ENCODE measurements around the gene RTN1. TPM values are rescaled to one million over a fixed set of nuclear protein-coding genes. Genes with fewer than 3 reads are reported as not detected.

The RTN1 gene
- total and polyA plus RNA-seq, 8 donors = 0.61 to 10.6 (median 2.4) TPM; not detected in 2

- TF ChIP-seq POLR2A (IDR thresholded peaks at IDR 0.05) (no peak), EP300 (IDR thresholded peaks at IDR 0.05) (no peak), POLR2AphosphoS5 (IDR thresholded peaks at IDR 0.05) (no peak)
- TF ChIP-seq, protein P1, sequence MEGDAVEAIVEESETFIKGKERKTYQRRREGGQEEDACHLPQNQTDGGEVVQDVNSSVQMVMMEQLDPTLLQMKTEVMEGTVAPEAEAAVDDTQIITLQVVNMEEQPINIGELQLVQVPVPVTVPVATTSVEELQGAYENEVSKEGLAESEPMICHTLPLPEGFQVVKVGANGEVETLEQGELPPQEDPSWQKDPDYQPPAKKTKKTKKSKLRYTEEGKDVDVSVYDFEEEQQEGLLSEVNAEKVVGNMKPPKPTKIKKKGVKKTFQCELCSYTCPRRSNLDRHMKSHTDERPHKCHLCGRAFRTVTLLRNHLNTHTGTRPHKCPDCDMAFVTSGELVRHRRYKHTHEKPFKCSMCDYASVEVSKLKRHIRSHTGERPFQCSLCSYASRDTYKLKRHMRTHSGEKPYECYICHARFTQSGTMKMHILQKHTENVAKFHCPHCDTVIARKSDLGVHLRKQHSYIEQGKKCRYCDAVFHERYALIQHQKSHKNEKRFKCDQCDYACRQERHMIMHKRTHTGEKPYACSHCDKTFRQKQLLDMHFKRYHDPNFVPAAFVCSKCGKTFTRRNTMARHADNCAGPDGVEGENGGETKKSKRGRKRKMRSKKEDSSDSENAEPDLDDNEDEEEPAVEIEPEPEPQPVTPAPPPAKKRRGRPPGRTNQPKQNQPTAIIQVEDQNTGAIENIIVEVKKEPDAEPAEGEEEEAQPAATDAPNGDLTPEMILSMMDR (IDR thresholded peaks at IDR 0.05) = no peak
- Histone ChIP-seq H3K4me3 (no peak overlapping the region), H3K4me1 (no peaks in the 10 kb centered on the region), H3K27ac (no peak overlapping the region), H3K27me3 (no peaks in the 10 kb centered on the region), H3K9me3 (peaks cover 0 to 11% (median 2%) of the 10 kb centered on the region in 4 donors), H3K36me3 (no peaks in the 10 kb centered on the region)
- intact Hi-C loops (cut with DNase I; ENCODE audit: low total_unique reads) = no loop called here
- no peak for DNase-seq
Observed at GRCh38 chr14:59687663-59688062, 182.9 kb downstream of the RTN1 start.

DNA sequence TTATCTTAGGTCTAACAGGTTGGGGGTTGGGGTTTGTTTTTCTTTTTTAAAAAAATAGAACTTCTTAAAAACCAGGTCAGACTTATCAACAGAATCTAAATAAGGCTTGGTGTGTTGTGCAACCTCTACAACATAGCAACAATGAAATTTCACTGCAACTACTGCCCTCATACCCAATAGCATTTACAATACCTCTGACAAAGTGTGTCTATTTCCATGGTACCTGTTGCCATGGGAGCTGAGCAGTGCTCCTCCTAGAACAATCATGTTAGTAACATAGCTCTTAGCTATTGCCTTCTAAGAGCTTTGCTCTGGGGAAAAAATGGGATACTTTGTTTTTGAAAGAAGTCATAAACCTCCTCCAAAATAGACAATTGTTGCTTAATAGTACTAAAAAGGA is 190.7 kb downstream of the RTN1 start:
- Histone ChIP-seq H3K27ac (no peak overlapping the region), H3K4me1 (no peaks in the 10 kb centered on the region), H3K9me3 (no peaks in the 10 kb centered on the region), H3K36me3 (no peaks in the 10 kb centered on the region), H3K4me3 (no peak overlapping the region), H3K27me3 (no peaks in the 10 kb centered on the region)
- no peak for TF ChIP-seq EP300 (IDR thresholded peaks at IDR 0.05)
- TF ChIP-seq, protein P1 (IDR thresholded peaks at IDR 0.05) = no peak
- no peak for TF ChIP-seq POLR2AphosphoS5 (IDR thresholded peaks at IDR 0.05)
- no peak for TF ChIP-seq POLR2A (IDR thresholded peaks at IDR 0.05)
- intact Hi-C loops (cut with DNase I; ENCODE audit: low total_unique reads) = no loop called here
- peak in 1 of 2 donors; percentile 65 for DNase-seq

- Histone ChIP-seq H3K4me1 (no peaks in the 10 kb centered on the region), H3K9me3 (peaks cover 0 to 2% (median 0%) of the 10 kb centered on the region in 4 donors), H3K27ac (no peak overlapping the region), H3K36me3 (no peaks in the 10 kb centered on the region), H3K4me3 (no peak overlapping the region), H3K27me3 (no peaks in the 10 kb centered on the region)
- TF ChIP-seq EP300 (IDR thresholded peaks at IDR 0.05) (no peak), POLR2A (IDR thresholded peaks at IDR 0.05) (no peak), POLR2AphosphoS5 (IDR thresholded peaks at IDR 0.05) (no peak)
- TF ChIP-seq, protein P1 (IDR thresholded peaks at IDR 0.05) = no peak
- intact Hi-C loops (cut with DNase I; ENCODE audit: low total_unique reads) = no loop called here
- DNase-seq = no peak
- WGBS, 5 donors = 74 to 92% (median 91%) methylated on average over 2 of the region's 2 CpGs
Observed at GRCh38 chr14:59678352-59678751, 192.2 kb downstream of the RTN1 start.

GRCh38 chr14:59677771-59678231 is 192.8 kb downstream of the RTN1 start:
- Histone ChIP-seq H3K27ac (no peak overlapping the region), H3K9me3 (peaks cover 0 to 6% (median 0%) of the 10 kb centered on the region in 4 donors), H3K27me3 (no peaks in the 10 kb centered on the region), H3K4me1 (no peaks in the 10 kb centered on the region), H3K36me3 (no peaks in the 10 kb centered on the region), H3K4me3 (no peak overlapping the region)
- no peak for TF ChIP-seq POLR2A (IDR thresholded peaks at IDR 0.05)
- no peak for TF ChIP-seq EP300 (IDR thresholded peaks at IDR 0.05)
- TF ChIP-seq POLR2AphosphoS5 (IDR thresholded peaks at IDR 0.05) = no peak
- TF ChIP-seq, protein P1 (IDR thresholded peaks at IDR 0.05) = no peak
- intact Hi-C loops (cut with DNase I; ENCODE audit: low total_unique reads) = no loop called here
- 65 to 84% (median 78%) methylated on average over 3 of the region's 3 CpGs for WGBS, 5 donors
- peak in 1 of 2 donors; percentile 6 for DNase-seq
